SK-N-SH (cell line): ENCODE measurements around the gene NAGK. TPM values are rescaled to one million over a fixed set of nuclear protein-coding genes. Genes with fewer than 3 reads are reported as not detected.
"Not testable (repeated sequence)": the region's sequence is repeated elsewhere in the genome, so short reads cannot be mapped to it uniquely, and the experiment has no call there.

Experiments
- CTCF ChIA-PET: fragments of 300-600, 350-600 bp; formaldehyde crosslinking; extraction: SDS; loops from one replicate; lab custom pipeline; 2021; lab: Yijun Ruan, JAX
- POLR2A ChIA-PET: fragments of 350-600 bp; sonication (Branson Sonifier 250); formaldehyde crosslinking; extraction: SDS; loops from one replicate; lab custom pipeline; 2020; ENCODE audit warnings: antibody characterized with exemption, inconsistent platforms; lab: Yijun Ruan, JAX
- DNase-seq: peaks from one replicate; pipeline ENCODE4 v3.0.0; 2012
- H2AFZ ChIP-seq: fragments of 200-600 bp; sonication (generic); 2 replicates; pipeline ENCODE4 v1.8.1; 2016; ENCODE audit warnings: antibody characterized with exemption, mild to moderate bottlenecking, low read depth
- H3F3A ChIP-seq: fragments of 200-600 bp; sonication (generic); replicated peaks from 2 replicates; pipeline ENCODE3; 2016; ENCODE audit warnings: antibody characterized with exemption, mild to moderate bottlenecking; ENCODE audit not compliant: insufficient read depth
- H3K27ac ChIP-seq, 2 experiments: fragments of 200-500 bp in 1 of 2; fragments of 200-600 bp in 1 of 2; sonication (Bioruptor generic) in 1 of 2; sonication (generic), shearing (Covaris generic) in 1 of 2; 2 replicates each; pipeline versions ENCODE4 v1.5.1 to v1.6.1; 2014 to 2016; ENCODE audit warnings: low read depth in 2 of 2, inconsistent platforms in 1 of 2, low read length in 1 of 2, mild to moderate bottlenecking in 1 of 2, mixed read lengths in 1 of 2
- H3K27me3 ChIP-seq: fragments of 200-600 bp; sonication (generic), shearing (Covaris generic); 2 replicates; pipeline ENCODE4 v1.6.1; 2016; ENCODE audit warnings: mixed run types; ENCODE audit not compliant: insufficient read depth
- H3K36me3 ChIP-seq, 2 experiments: fragments of 200-500 bp in 1 of 2; fragments of 200-600 bp in 1 of 2; sonication (Bioruptor generic) in 1 of 2; sonication (generic) in 1 of 2; replicated peaks in 1 of 2; 2 replicates each; pipeline versions ENCODE3 to v1.5.1; 2014 to 2016; ENCODE audit warnings: low read length in 1 of 2, mild to moderate bottlenecking in 1 of 2; ENCODE audit not compliant: insufficient read depth in 2 of 2, control insufficient read depth in 1 of 2
- H3K4me1 ChIP-seq, 2 experiments: fragments of 200-500 bp in 1 of 2; fragments of 200-600 bp in 1 of 2; sonication (Bioruptor generic) in 1 of 2; sonication (generic), shearing (Covaris generic) in 1 of 2; 2 replicates each; pipeline versions ENCODE4 v1.5.1 to v1.6.1; 2014 to 2016; ENCODE audit warnings: low read depth in 1 of 2, low read length in 1 of 2, mixed run types in 1 of 2; ENCODE audit not compliant: insufficient read depth in 2 of 2, control insufficient read depth in 1 of 2
- H3K4me2 ChIP-seq: fragments of 200-600 bp; sonication (generic), shearing (Covaris generic); 2 replicates; pipeline ENCODE4 v1.6.1; 2017; ENCODE audit warnings: mixed run types
- H3K4me3 ChIP-seq, 2 experiments: fragments of 200-500 bp in 1 of 2; fragments of 200-600 bp in 1 of 2; sonication (Bioruptor generic) in 1 of 2; sonication (generic), shearing (Covaris generic) in 1 of 2; 2 replicates each; pipeline versions ENCODE4 v1.5.1 to v1.8.1; 2014 to 2016; ENCODE audit warnings: low read depth in 2 of 2, inconsistent platforms in 1 of 2, low read length in 1 of 2, mild to moderate bottlenecking in 1 of 2, mixed read lengths in 1 of 2, moderate library complexity in 1 of 2
- H3K79me2 ChIP-seq: fragments of 200-600 bp; sonication (generic); 2 replicates; pipeline ENCODE4 v1.8.1; 2017; ENCODE audit warnings: mild to moderate bottlenecking; ENCODE audit not compliant: insufficient read depth
- H3K9ac ChIP-seq: fragments of 200-600 bp; sonication (generic); 2 replicates; pipeline ENCODE4 v1.6.1; 2017; ENCODE audit warnings: mixed run types
- H3K9me2 ChIP-seq: fragments of 200-600 bp; sonication (generic); 2 replicates; pipeline ENCODE4 v1.6.1; 2017; ENCODE audit warnings: mixed run types
- H3K9me3 ChIP-seq: fragments of 200-600 bp; sonication (generic); 2 replicates; pipeline ENCODE4 v1.6.1; 2017; ENCODE audit warnings: mixed run types, mild to moderate bottlenecking, moderate library complexity
- H4K20me1 ChIP-seq: fragments of 200-600 bp; sonication (generic); 2 replicates; pipeline ENCODE4 v1.6.1; 2017; ENCODE audit warnings: mild to moderate bottlenecking, mixed run types; ENCODE audit not compliant: insufficient read depth
- CHD2 ChIP-seq: fragments of 150-350 bp; IDR thresholded peaks from 2 replicates; pipeline ENCODE4 v1.6.1; 2018; ENCODE audit warnings: low read length; ENCODE audit not compliant: partially characterized antibody
- RAD21 ChIP-seq: IDR thresholded peaks from 2 replicates; pipeline ENCODE4 v1.6.1; 2012; ENCODE audit warnings: mild to moderate bottlenecking, low read length
- SMC3 ChIP-seq: IDR thresholded peaks from 2 replicates; pipeline ENCODE4 v1.6.1; 2012; ENCODE audit warnings: low read depth, low read length, improper control_type of control experiment
- YY1 ChIP-seq: IDR thresholded peaks from 2 replicates; pipeline ENCODE4 v1.4.0; 2012; ENCODE audit warnings: low read depth, mild to moderate bottlenecking
- WGBS: methylation state at CpG from one replicate; pipeline ENCODE4 v1.1.6; 2017; ENCODE audit warnings: low lambda C conversion rate; 5-methylcytosine and 5-hydroxymethylcytosine counted together
- polyA plus RNA-seq, 3 experiments: library from polyadenylated mRNA; depleted of rRNA; stranded (reverse); fragments of >200 nt; gene quantifications; 2 replicates each; pipeline ENCODE4 v1.2.3, GENCODE V29; 2012
- TF ChIP-seq, protein P1 (sequence below): fragments of 200-600 bp; sonication (generic); IDR thresholded peaks from 2 replicates; pipeline ENCODE4 v1.6.1; 2017; ENCODE audit warnings: antibody characterized with exemption, mild to moderate bottlenecking, moderate library complexity

Gene NAGK
- polyA plus RNA-seq, 1 of the 3 experiments (the other 2 are of a cell fraction) = 83.6 TPM

GRCh38 chr2:71091808-71092207 is 23.4 kb downstream of the NAGK start:
- CTCF ChIA-PET = interaction anchor here (1.7 to 1.9 kb wide), 2 partner anchors 9 to 240 kb away, joined by 4 to 9 read pairs; partner anchors contain the start of gene ZNF638
- H3F3A ChIP-seq, H3K9ac ChIP-seq, H3K79me2 ChIP-seq, H3K27ac ChIP-seq, H3K4me1 ChIP-seq, H2AFZ ChIP-seq, H4K20me1 ChIP-seq, POLR2A ChIA-PET, H3K27me3 ChIP-seq, DNase-seq, H3K4me2 ChIP-seq, H3K9me3 ChIP-seq, H3K36me3 ChIP-seq, H3K4me3 ChIP-seq, H3K9me2 ChIP-seq: not testable (repeated sequence)
- WGBS = 73% methylated on average over 8 of the region's 9 CpGs

GRCh38 chr2:71092491-71093260 is 24.2 kb downstream of the NAGK start:
- H3K4me3 ChIP-seq, H3K4me2 ChIP-seq, H3K27ac ChIP-seq, DNase-seq, H3K9me2 ChIP-seq, H4K20me1 ChIP-seq, H3F3A ChIP-seq, H3K9me3 ChIP-seq, H3K27me3 ChIP-seq, H3K9ac ChIP-seq, H3K36me3 ChIP-seq, H3K4me1 ChIP-seq, H3K79me2 ChIP-seq, POLR2A ChIA-PET, H2AFZ ChIP-seq: not testable (repeated sequence)
- WGBS = 81% methylated on average over 18 of the region's 33 CpGs
- CTCF ChIA-PET = interaction anchor here (1.7 to 1.9 kb wide), 2 partner anchors 9 to 239 kb away, joined by 4 to 9 read pairs; partner anchors contain the start of gene ZNF638

GRCh38 chr2:71100195-71100964 is 31.9 kb downstream of the NAGK start:
- Histone ChIP-seq H3K9ac (no peak overlapping the region), H3K4me3 (no peak overlapping the region; a peak in 1 of 4 replicates), H3K4me1 (no peaks in the 10 kb centered on the region), H4K20me1 (no peaks in the 10 kb centered on the region), H3F3A (no peaks in the 10 kb centered on the region), H3K27ac (no peak overlapping the region), H3K79me2 (no peaks in the 10 kb centered on the region), H2AFZ (peak overlapping the region; percentile 78), H3K9me3 (no peaks in the 10 kb centered on the region), H3K9me2 (no peaks in the 10 kb centered on the region), H3K36me3 (no peaks in the 10 kb centered on the region), H3K4me2 (no peak overlapping the region), H3K27me3 (no peaks in the 10 kb centered on the region)
- POLR2A ChIA-PET = interaction anchor here (0.6 to 1.0 kb wide), 2 partner anchors 20 to 32 kb away, joined by 3 read pairs; partner anchors contain the start of gene NAGK
- WGBS = 1% methylated on average over 3 of the region's 3 CpGs
- CTCF ChIA-PET = interaction anchor here (0.6 to 2.7 kb wide), 24 partner anchors 8 to 893 kb away, joined by 3 to 24 read pairs (median 4); partner anchors contain the start of genes MCEE, MPHOSPH10 and NAGK
- DNase-seq = peak; percentile 79
- TF ChIP-seq, protein P1, sequence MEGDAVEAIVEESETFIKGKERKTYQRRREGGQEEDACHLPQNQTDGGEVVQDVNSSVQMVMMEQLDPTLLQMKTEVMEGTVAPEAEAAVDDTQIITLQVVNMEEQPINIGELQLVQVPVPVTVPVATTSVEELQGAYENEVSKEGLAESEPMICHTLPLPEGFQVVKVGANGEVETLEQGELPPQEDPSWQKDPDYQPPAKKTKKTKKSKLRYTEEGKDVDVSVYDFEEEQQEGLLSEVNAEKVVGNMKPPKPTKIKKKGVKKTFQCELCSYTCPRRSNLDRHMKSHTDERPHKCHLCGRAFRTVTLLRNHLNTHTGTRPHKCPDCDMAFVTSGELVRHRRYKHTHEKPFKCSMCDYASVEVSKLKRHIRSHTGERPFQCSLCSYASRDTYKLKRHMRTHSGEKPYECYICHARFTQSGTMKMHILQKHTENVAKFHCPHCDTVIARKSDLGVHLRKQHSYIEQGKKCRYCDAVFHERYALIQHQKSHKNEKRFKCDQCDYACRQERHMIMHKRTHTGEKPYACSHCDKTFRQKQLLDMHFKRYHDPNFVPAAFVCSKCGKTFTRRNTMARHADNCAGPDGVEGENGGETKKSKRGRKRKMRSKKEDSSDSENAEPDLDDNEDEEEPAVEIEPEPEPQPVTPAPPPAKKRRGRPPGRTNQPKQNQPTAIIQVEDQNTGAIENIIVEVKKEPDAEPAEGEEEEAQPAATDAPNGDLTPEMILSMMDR = peak; percentile 76
- TF ChIP-seq SMC3 = peak; percentile 50
- peak; percentile 70; the same call in 1 of the 2 replicates for TF ChIP-seq YY1
- no peak for TF ChIP-seq CHD2
- TF ChIP-seq RAD21 = peak; percentile 59
